Spleen (tissue), 7 donors: ENCODE results near the gene LIMA1.

Experiments used
- CTCF ChIP-seq, 11 experiments: fragments of 200-600 bp in 7 of 11; fragments of 450-650 bp in 4 of 11; sonication (generic) in 4 of 11; IDR thresholded peaks in 8 of 11; conservative IDR thresholded peaks in 3 of 11; 1 replicate in 7 of 11; 2 replicates in 4 of 11; pipeline versions ENCODE4 v1.4.0 to v1.8.0; 2016 to 2021; ENCODE audit warnings: antibody characterized with exemption in 11 of 11, inconsistent platforms in 4 of 11, mild to moderate bottlenecking in 1 of 11
- POLR2A ChIP-seq, 3 donors: fragments of 450-650 bp; IDR thresholded peaks; one replicate each; pipeline ENCODE4 v1.5.1; 2017; ENCODE audit warnings: antibody characterized with exemption in 3 of 3, mild to moderate bottlenecking in 1 of 3
- POLR2AphosphoS5 ChIP-seq, 3 donors: sonication (generic); formaldehyde crosslinking; IDR thresholded peaks; one replicate each; pipeline ENCODE4 v1.5.1; 2017; ENCODE audit warnings: antibody characterized with exemption in 3 of 3
- donor health status: DM: no; HTN: no; CAD: no; lungs with moderate emphysema.
- donor health status: DM: no; HTN: no; CAD: no.
- donor health status: DM: no; HTN: no; CAD: no.

GRCh38 chr12:50157259-50157658 lies 126.1 kb downstream of the LIMA1 start:
- no peak for TF ChIP-seq CTCF (IDR thresholded peaks at IDR 0.05 in 8 of 11, conservative IDR thresholded peaks at IDR 0.05 in 3 of 11)
- no peak for TF ChIP-seq POLR2A (IDR thresholded peaks at IDR 0.05)
- TF ChIP-seq POLR2AphosphoS5 (IDR thresholded peaks at IDR 0.05): no peak
